HS-27A (cell line): ENCODE results near the gene CD3D.

Experiments
- DNase-seq: peaks from one replicate; pipeline ENCODE4 v3.0.0-alpha.2; 2012; ENCODE audit warnings: low read depth, missing footprints

The CD3D gene

GRCh38 chr11:118304227-118304567 is 38.3 kb downstream of the CD3D start:
- DNase-seq, result no peak

GRCh38 chr11:118301600-118302195 is 40.8 kb downstream of the CD3D start:
- no peak for DNase-seq

GRCh38 chr11:118295815-118296454 is 46.6 kb downstream of the CD3D start:
- no peak for DNase-seq

GRCh38 chr11:118295199-118295598 is 47.3 kb downstream of the CD3D start:
- no peak for DNase-seq

- DNase-seq, result no peak
Observed at GRCh38 chr11:118294053-118294452, 48.5 kb downstream of the CD3D start.

- DNase-seq, result no peak
Observed at GRCh38 chr11:118291477-118292135, 50.9 kb downstream of the CD3D start.

- DNase-seq, result no peak
Observed at GRCh38 chr11:118290923-118291322, 51.6 kb downstream of the CD3D start.

- DNase-seq, result no peak
Observed at GRCh38 chr11:118289401-118289800, 53.1 kb downstream of the CD3D start.
